ENCODE data around the gene NSA2. TPM values are rescaled to one million over a fixed set of nuclear protein-coding genes. Genes with fewer than 3 reads are reported as not detected.
"Not testable (repeated sequence)": the region's sequence is repeated elsewhere in the genome, so short reads cannot be mapped to it uniquely, and the experiment has no call there.

Gene NSA2
- 250 TPM for polyA plus RNA-seq (ENCODE audit: insufficient read length)

DNA sequence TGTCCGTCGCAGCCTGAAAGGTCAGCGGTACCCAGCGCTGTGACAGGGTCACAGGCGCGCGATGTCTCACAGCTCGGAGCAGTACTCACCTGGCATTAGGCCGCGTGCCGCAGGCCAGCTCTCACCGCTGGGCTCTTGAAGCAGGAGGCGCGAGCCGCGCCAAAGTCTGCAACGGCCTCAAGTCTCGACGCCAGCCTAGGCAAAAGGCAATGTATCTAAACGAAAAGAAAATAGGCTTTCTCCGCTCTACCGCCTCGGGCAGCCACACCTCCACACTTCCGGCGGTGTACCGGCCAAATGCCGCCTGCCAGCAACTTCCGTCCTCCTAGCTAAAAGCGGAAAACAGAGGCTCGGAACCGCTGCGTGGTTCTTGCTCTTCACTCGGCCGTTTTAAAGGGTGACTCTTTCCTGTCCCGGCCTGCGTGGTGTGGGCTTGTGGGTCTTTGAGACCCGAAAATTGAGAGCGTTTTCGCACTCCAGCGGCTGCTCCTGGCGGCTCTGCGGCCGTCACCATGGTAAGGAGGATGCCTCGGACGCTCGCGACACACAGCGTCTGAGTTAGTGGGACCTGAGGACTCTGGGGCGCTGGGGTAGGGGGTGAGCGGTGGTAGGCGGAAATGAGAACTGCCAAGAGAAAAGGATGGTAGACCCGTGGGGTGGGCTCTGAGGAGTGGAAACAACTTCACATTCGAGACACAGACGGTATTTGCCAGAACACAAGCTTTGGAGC is at the start of gene NSA2, which contains the start of gene GFM2:
Gene NSA2, plus strand, starts transcription at position 401 of the 730 bp plus-strand sequence. Its CDS starts 112 bp downstream, at position 513.
Gene GFM2, minus strand, starts transcription at position 269 of the 730 bp plus-strand sequence. CDS start 3,375 bp downstream, outside the sequence.
- peak; percentile 86 for DNase-seq (ENCODE audit: low read depth)

GRCh38 chr5:74717596-74717995 is 49.5 kb upstream of the NSA2 start:
- DNase-seq (ENCODE audit: low read depth) = no peak

- no peak for DNase-seq (ENCODE audit: low read depth)
Measured at GRCh38 chr5:74722271-74722670, 44.8 kb upstream of the NSA2 start.

DNA sequence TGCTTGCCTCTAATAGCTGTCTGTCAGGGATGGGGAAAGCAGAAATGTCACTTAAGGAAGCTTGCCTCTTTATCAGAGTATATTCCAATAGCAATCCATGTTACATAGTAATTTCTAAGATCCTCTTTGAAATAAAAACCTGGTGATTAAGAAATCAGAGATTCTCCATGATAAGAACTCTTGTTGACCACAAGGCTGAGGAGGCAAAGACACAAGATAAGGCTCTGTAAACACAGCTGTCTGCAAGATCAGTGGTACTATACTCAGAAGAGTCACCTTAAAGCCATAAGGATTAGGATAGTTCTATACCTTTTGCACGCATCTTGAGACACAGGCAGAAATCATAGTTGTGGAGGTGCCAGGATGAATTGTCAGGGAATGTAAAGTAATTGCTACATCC is 41.7 kb upstream of the NSA2 start:
- no peak for DNase-seq (ENCODE audit: low read depth)

GRCh38 chr5:74736759-74737158 is 30.3 kb upstream of the NSA2 start:
- DNase-seq (ENCODE audit: low read depth) = no peak

- no peak for DNase-seq (ENCODE audit: low read depth)
Measured at GRCh38 chr5:74738406-74738805, 28.6 kb upstream of the NSA2 start.

- DNase-seq (ENCODE audit: low read depth) = not testable (repeated sequence)
Measured at GRCh38 chr5:74748742-74749141, 18.3 kb upstream of the NSA2 start.

DNA sequence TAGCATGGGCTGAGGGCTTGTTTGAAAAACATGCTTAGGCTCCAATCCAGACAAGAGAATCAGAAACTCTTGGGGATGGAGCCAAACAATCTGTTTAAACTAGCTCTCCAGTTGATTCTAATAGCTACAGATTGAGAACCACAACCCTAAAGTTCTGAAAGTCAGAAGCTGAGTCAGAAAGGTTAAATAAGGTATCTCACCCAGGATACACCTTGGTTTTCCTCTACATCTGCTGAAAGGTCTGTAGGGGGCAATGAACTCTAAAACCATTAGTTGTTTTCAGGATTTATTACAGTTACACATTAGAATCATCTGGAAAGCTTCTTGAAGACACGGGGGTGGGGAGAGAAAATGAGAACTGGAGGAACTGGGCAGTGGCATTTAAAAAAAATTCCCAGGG is 5.8 kb upstream of the NSA2 start:
- DNase-seq (ENCODE audit: low read depth) = no peak

GRCh38 chr5:74762599-74762998 is 4.5 kb upstream of the NSA2 start:
- DNase-seq (ENCODE audit: low read depth) = no peak

- DNase-seq (ENCODE audit: low read depth) = no peak
Measured at GRCh38 chr5:74763504-74763903, 3.5 kb upstream of the NSA2 start.

- no peak for DNase-seq (ENCODE audit: low read depth)
Measured at GRCh38 chr5:74765201-74765600, 1.8 kb upstream of the NSA2 start.

GRCh38 chr5:74765929-74766328 is 1.1 kb upstream of the NSA2 start:
- no peak for DNase-seq (ENCODE audit: low read depth)

GRCh38 chr5:74766418-74766848 is 616 bp upstream of the NSA2 start:
- no peak for DNase-seq (ENCODE audit: low read depth)

DNA sequence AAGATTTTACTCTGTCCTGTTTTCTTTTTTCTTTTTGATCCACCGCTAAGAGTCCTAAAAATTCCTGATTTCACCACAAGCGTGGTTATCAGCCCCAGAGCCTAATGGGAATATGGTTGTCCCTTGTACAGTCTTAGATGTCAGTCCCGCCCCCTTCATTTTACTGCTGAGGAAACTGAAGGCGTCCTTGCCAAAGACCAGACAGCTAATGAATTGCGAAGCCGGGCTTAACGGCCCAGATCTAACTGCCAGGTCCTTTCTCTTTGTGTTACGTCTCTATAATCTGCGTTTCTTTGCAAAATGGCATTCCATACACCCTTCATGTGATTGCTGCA is 497 bp downstream of the NSA2 start:
- DNase-seq (ENCODE audit: low read depth) = no peak

DNA sequence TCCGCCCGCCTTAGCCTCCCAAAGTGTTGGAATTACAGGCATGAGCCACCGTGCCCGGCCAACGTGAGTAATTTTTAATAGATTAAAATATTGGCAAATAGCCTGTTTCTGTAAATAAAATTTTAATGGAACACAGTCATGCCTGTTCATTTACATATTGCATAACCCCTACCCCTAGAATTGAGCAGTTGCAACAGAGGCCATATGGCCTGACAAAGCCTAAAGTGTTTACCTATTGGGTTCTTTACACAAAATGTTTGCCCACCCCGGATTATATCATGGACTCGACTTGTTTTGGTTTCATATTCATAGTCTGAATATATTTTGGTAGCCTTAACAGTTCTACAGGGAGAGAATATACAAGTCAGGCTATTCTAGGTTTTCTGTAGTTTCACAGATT is 5.3 kb downstream of the NSA2 start:
- no peak for DNase-seq (ENCODE audit: low read depth)

- no peak for DNase-seq (ENCODE audit: low read depth)
Measured at GRCh38 chr5:74778609-74779008, 11.6 kb downstream of the NSA2 start.

DNA sequence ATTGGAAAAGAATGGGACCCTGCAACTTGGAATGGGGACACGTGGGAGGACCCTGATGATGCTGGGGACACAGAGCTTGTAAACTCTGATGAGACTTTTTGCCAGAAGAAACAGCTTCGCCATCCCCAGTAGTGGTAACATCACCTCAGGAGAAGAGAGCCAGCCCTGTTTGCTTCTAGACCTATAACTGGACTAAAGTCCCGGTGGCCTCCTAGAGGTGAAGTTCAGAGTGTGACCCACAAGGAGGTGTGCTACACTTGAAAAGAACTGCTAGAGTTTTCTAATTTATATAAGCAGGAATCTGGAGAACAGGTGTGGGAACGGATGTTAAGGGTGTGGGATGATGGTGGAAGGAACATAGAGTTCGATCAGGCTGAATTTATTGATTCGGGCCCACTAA is 19.8 kb downstream of the NSA2 start:
- DNase-seq (ENCODE audit: low read depth) = no peak

DNA sequence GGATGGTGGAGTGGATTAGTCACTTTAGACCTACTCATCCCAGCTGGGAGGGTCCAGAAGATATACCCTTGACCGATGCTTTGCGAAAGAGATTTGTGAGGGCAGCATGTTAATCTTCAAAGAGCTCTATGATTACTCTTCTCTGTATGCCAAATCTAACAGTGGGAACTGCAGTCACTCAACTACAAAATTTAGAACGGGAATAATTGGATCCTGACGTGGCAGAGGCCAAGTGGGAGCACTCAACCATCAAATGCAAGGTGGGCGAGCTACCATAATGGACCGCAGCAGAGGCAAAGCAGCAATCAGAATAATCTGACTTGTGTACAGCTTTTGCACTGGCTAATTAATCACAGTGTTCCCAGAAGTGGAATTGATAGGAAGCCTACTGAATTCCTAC is 20.4 kb downstream of the NSA2 start:
- no peak for DNase-seq (ENCODE audit: low read depth)

- DNase-seq (ENCODE audit: low read depth) = not testable (repeated sequence)
Measured at GRCh38 chr5:74791669-74792068, 24.6 kb downstream of the NSA2 start.

- no peak for DNase-seq (ENCODE audit: low read depth)
Measured at GRCh38 chr5:74798977-74799911, 32.2 kb downstream of the NSA2 start.

DNA sequence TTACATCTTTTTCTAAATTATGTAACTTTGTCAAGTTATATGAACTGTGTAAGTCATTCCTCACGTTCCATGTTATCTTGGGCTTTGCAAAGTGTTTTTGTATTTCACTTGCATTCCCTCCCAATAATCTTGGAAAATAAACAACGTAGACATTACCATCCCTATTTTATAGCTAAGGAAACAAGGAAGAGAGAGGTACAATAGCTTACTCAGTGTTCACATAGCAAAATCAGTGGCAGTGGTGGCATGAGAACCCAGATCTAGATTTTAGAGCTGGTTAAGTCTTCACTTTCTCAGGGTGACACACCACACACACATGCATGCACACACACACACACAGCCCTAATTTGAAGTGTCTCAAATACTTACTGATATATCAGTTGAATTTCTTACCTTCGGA is 34.1 kb downstream of the NSA2 start:
- no peak for DNase-seq (ENCODE audit: low read depth)

GRCh38 chr5:74801941-74802340 is 34.9 kb downstream of the NSA2 start:
- no peak for DNase-seq (ENCODE audit: low read depth)

- DNase-seq (ENCODE audit: low read depth) = no peak
Measured at GRCh38 chr5:74810915-74811314, 43.9 kb downstream of the NSA2 start.
